ENCODE data around the gene AMFR. TPM values are rescaled to one million over a fixed set of nuclear protein-coding genes. Genes with fewer than 3 reads are reported as not detected.

The AMFR gene
- total and polyA plus RNA-seq, 7 experiments from 2014 or later = 35.7 to 83.3 (median 55.1) TPM

DNA sequence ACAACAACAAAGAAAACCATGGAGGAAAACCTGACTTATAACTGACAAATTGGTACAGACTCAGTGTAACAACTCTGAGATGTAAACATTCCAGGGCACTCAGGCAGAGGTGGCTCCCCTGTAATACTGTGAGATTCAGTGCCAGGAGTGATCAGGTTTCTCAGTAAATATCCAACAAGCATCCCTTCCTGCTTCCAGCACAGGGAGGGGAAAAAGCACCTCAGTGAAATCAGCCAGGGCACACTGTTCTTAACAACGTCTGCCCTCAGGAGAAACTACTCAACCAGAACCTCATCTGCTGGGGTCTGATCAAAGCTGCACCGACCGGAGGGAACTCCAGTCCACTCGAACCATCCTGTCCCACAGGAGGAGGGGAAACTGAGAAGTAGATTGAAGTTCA is 52.3 kb downstream of the AMFR start:
- H3K36me3 Mint-ChIP-seq = peaks cover 0 to 35% (median 19%) of the 10 kb centered on the region in 5 donors
- Histone ChIP-seq H3K9me3 (ENCODE audit: control insufficient read depth in 2 of 3, low read length in 3 of 3) (no peaks in the 10 kb centered on the region), H3K4me3 (ENCODE audit: low read length) (no peak overlapping the region), H3K4me1 (ENCODE audit: control insufficient read depth in 2 of 2, insufficient read depth in 2 of 2, low read length in 2 of 2) (no peaks in the 10 kb centered on the region), H3K36me3 (ENCODE audit: control insufficient read depth in 2 of 3, insufficient read depth in 3 of 3, low read length in 3 of 3) (peaks cover 5 to 26% (median 9%) of the 10 kb centered on the region in 3 experiments), H3K27ac (ENCODE audit: low read depth, low read length) (no peak overlapping the region), H3K27me3 (ENCODE audit: control insufficient read depth in 2 of 2, insufficient read depth in 2 of 2, low read length in 2 of 2) (no peaks in the 10 kb centered on the region)
- H3K4me1 Mint-ChIP-seq = peaks cover 9 to 47% (median 32%) of the 10 kb centered on the region in 7 donors
- H3K27me3 Mint-ChIP-seq = no peaks in the 10 kb centered on the region
- no peak for DNase-seq
- POLR2A ChIA-PET = no interaction called here
- H3K27ac Mint-ChIP-seq = peak overlapping the region in 4 of 9 donors; percentile 32 to 91 (median 69)
- no peak for ATAC-seq
- H3K9me3 Mint-ChIP-seq = no peaks in the 10 kb centered on the region
- CTCF ChIA-PET = no interaction called here
- H3K4me3 Mint-ChIP-seq = peak overlapping the region in 2 of 10 donors; percentile 43 to 55
- intact Hi-C loops (cut with micrococcal nuclease) = no loop called here

DNA sequence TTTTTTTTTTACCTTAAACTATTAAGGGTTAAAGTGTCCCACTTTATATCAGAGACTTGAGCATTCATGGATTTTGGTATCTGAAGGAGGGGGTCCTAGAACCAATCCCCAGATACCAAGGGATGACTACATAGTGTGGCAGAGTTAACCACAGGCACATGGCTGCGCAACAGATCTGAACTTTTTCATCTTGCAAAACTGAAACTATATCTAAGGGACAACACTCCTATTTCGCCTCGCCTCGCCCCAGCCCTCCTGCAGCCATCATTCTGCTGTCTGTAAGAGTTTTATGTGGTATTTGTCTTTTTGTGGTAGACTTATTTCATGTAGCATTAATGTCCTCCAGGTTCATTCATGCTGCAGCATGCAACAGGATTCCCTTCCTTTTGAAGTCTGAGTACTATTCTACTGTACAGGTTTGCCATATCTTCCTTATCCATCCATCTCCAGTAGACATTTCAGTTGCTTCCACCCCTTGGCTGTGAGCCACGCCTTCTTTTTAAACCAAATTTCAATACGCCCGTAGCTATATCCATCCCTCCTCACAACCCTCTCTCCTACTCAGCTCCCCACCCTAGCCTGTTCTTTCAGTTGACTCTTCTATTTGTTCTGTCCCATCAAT is 53.2 kb downstream of the AMFR start:
- peak; percentile 80 for ATAC-seq
- Histone ChIP-seq H3K4me3 (ENCODE audit: low read length) (no peak overlapping the region), H3K4me1 (ENCODE audit: control insufficient read depth in 2 of 2, insufficient read depth in 2 of 2, low read length in 2 of 2) (no peaks in the 10 kb centered on the region), H3K9me3 (ENCODE audit: control insufficient read depth in 2 of 3, low read length in 3 of 3) (no peaks in the 10 kb centered on the region), H3K27ac (ENCODE audit: low read depth, low read length) (no peak overlapping the region), H3K27me3 (ENCODE audit: control insufficient read depth in 2 of 2, insufficient read depth in 2 of 2, low read length in 2 of 2) (no peaks in the 10 kb centered on the region), H3K36me3 (ENCODE audit: control insufficient read depth in 2 of 3, insufficient read depth in 3 of 3, low read length in 3 of 3) (peaks cover 5 to 30% (median 13%) of the 10 kb centered on the region in 3 experiments)
- Mint-ChIP-seq H3K4me1 (peaks cover 9 to 41% (median 27%) of the 10 kb centered on the region in 7 donors), H3K27me3 (no peaks in the 10 kb centered on the region), H3K27ac (peak overlapping the region; percentile 3 to 91 (median 73)), H3K4me3 (peak overlapping the region; percentile 4 to 68 (median 41)), H3K36me3 (peaks cover 3 to 36% (median 13%) of the 10 kb centered on the region in 5 donors), H3K9me3 (no peaks in the 10 kb centered on the region)
- DNase-seq = peak in 4 of 9 donors; percentile 15 to 44 (median 36)
- POLR2A ChIA-PET = no interaction called here
- intact Hi-C loops (cut with micrococcal nuclease) = loop anchor here in 1 of 2 donors (1.0 kb wide), 1 partner anchor 15 kb away; no protein-coding TSS in a partner anchor
- CTCF ChIA-PET = no interaction called here

DNA sequence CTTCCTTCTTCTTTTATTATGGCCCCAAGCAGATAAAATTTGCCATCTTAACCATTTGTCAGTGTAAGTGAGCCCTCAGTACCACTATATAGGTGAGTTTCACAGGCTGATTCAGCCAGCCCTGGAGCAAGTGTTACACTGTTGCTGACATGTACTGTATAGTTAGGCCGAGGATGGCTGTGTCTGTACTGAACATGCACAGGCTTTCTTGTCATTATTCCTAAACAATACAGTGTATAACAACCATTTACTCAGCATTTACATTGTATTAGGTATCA is 53.7 kb downstream of the AMFR start:
- Mint-ChIP-seq H3K4me3 (peak overlapping the region in 4 of 10 donors; percentile 43 to 68 (median 62)), H3K36me3 (peaks cover 5 to 38% (median 13%) of the 10 kb centered on the region in 5 donors), H3K27ac (peak overlapping the region in 5 of 9 donors; percentile 17 to 91 (median 73)), H3K9me3 (no peaks in the 10 kb centered on the region), H3K4me1 (peaks cover 9 to 41% (median 26%) of the 10 kb centered on the region in 7 donors), H3K27me3 (no peaks in the 10 kb centered on the region)
- H3K9me3 ChIP-seq (ENCODE audit: control insufficient read depth in 2 of 3, low read length in 3 of 3) = no peaks in the 10 kb centered on the region
- no peak overlapping the region for H3K4me3 ChIP-seq (ENCODE audit: low read length)
- H3K4me1 ChIP-seq (ENCODE audit: control insufficient read depth in 2 of 2, insufficient read depth in 2 of 2, low read length in 2 of 2) = no peaks in the 10 kb centered on the region
- no peak overlapping the region for H3K27ac ChIP-seq (ENCODE audit: low read depth, low read length)
- peaks cover 5 to 36% (median 13%) of the 10 kb centered on the region in 3 experiments for H3K36me3 ChIP-seq (ENCODE audit: control insufficient read depth in 2 of 3, insufficient read depth in 3 of 3, low read length in 3 of 3)
- DNase-seq (no peak), ATAC-seq (no peak)
- POLR2A ChIA-PET = no interaction called here
- no peaks in the 10 kb centered on the region for H3K27me3 ChIP-seq (ENCODE audit: control insufficient read depth in 2 of 2, insufficient read depth in 2 of 2, low read length in 2 of 2)
- CTCF ChIA-PET = no interaction called here
- intact Hi-C loops (cut with micrococcal nuclease) = no loop called here

DNA sequence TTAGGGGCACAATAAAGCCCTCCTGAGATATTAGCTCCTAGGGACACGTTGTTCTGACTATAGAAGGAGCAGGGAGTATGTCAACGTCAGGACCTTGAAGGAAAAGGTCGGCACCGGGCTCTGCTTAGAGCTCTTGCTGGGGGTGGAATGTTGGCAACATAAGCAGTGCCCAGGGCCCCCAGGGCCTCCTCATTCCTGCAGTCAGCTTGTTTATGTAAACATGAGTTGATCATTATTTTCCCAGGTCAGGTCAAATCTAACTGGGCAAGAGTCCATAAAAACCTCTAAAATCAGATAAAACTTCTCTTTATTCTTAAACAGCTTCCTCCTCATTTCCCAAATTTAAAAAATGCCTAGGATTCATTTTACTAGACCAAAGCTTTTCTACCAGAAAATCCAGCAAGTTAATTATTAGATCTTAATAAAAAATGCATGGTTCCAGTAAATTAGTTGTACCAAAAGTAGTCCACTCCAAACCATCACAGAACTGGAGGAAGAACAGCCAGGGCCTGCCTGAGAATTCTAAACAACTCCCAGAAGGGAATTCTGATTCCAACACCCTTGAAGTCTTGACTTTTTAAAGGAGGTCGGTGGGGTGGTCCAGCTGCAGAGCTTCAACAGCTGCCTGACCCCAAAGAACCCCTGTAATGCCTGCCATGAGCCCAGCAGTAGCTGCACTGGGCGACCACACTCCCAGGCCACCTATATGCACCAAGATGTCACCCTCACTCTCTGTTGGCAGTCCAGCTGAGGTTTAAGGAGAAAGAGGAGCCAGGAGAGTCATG is 54.3 kb downstream of the AMFR start:
- intact Hi-C loops (cut with micrococcal nuclease) = no loop called here
- H3K27me3 ChIP-seq (ENCODE audit: control insufficient read depth in 2 of 2, insufficient read depth in 2 of 2, low read length in 2 of 2) = no peaks in the 10 kb centered on the region
- peaks cover 5 to 38% (median 13%) of the 10 kb centered on the region in 5 donors for H3K36me3 Mint-ChIP-seq

DNA sequence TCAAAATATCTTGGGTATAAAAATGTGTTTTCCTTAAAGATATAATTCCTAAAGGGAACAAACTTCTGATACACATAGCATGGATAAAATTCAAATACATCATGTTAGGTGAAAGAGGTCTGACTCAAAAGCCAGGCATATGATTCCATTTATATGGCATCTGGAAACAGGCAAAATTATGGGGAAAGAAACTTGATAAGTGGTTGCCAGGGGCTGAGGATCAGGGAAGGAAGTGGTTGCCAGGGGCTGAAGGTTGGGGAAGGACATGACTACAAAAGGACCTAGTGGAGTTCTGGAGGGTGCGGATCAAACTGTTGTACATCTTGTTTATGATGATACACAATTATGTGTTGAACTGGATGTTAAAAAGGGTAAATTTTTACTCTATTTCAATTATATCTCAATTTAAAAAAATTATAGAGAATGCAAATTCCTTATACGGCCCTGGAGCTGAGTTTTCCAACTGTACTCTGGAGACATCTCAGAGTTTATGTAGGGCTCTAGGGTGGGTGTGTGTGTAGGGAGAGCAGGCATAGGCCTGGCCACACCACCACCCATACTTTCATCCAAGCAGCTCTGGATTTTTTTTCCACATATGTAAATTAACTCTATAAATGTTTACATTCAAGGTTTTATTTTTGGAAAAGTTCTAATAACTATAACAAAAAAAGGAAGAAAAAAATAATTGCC is 55.0 kb downstream of the AMFR start:
- Histone ChIP-seq H3K9me3 (ENCODE audit: control insufficient read depth in 2 of 3, low read length in 3 of 3) (no peaks in the 10 kb centered on the region), H3K27ac (ENCODE audit: low read depth, low read length) (no peak overlapping the region), H3K4me3 (ENCODE audit: low read length) (no peak overlapping the region), H3K4me1 (ENCODE audit: control insufficient read depth in 2 of 2, insufficient read depth in 2 of 2, low read length in 2 of 2) (no peaks in the 10 kb centered on the region), H3K36me3 (ENCODE audit: control insufficient read depth in 2 of 3, insufficient read depth in 3 of 3, low read length in 3 of 3) (peaks cover 5 to 43% (median 13%) of the 10 kb centered on the region in 3 experiments), H3K27me3 (ENCODE audit: control insufficient read depth in 2 of 2, insufficient read depth in 2 of 2, low read length in 2 of 2) (no peaks in the 10 kb centered on the region)
- POLR2A ChIA-PET = no interaction called here
- DNase-seq (no peak), ATAC-seq (no peak)
- peaks cover 9 to 37% (median 24%) of the 10 kb centered on the region in 7 donors for H3K4me1 Mint-ChIP-seq
- H3K9me3 Mint-ChIP-seq = no peaks in the 10 kb centered on the region
- intact Hi-C loops (cut with micrococcal nuclease) = no loop called here
- CTCF ChIA-PET = interaction anchor here (0.8 to 1.2 kb wide), 2 partner anchors 10 to 14 kb away, joined by 3 to 6 read pairs; no protein-coding TSS in a partner anchor
- peaks cover 5 to 38% (median 13%) of the 10 kb centered on the region in 5 donors for H3K36me3 Mint-ChIP-seq
- H3K27me3 Mint-ChIP-seq = no peaks in the 10 kb centered on the region
- H3K4me3 Mint-ChIP-seq = no peak overlapping the region
- peak overlapping the region in 1 of 9 donors; percentile 12 for H3K27ac Mint-ChIP-seq

More for the DNA sequence above, 54.3 kb downstream of the AMFR start:
- DNase-seq = no peak
- Histone ChIP-seq H3K9me3 (ENCODE audit: control insufficient read depth in 2 of 3, low read length in 3 of 3) (no peaks in the 10 kb centered on the region), H3K4me1 (ENCODE audit: control insufficient read depth in 2 of 2, insufficient read depth in 2 of 2, low read length in 2 of 2) (no peaks in the 10 kb centered on the region), H3K36me3 (ENCODE audit: control insufficient read depth in 2 of 3, insufficient read depth in 3 of 3, low read length in 3 of 3) (peaks cover 5 to 40% (median 13%) of the 10 kb centered on the region in 3 experiments), H3K27ac (ENCODE audit: low read depth, low read length) (no peak overlapping the region), H3K4me3 (ENCODE audit: low read length) (no peak overlapping the region)
- ChIA-PET POLR2A (no interaction called here), CTCF (interaction anchor here (0.8 to 1.2 kb wide), 2 partner anchors 11 to 15 kb away, joined by 3 to 6 read pairs; no protein-coding TSS in a partner anchor)
- Mint-ChIP-seq H3K4me3 (peak overlapping the region in 1 of 10 donors; percentile 67), H3K27ac (peak overlapping the region in 5 of 9 donors; percentile 17 to 91 (median 73)), H3K27me3 (no peaks in the 10 kb centered on the region), H3K4me1 (peaks cover 9 to 41% (median 26%) of the 10 kb centered on the region in 7 donors), H3K9me3 (no peaks in the 10 kb centered on the region)
- ATAC-seq = no peak

DNA sequence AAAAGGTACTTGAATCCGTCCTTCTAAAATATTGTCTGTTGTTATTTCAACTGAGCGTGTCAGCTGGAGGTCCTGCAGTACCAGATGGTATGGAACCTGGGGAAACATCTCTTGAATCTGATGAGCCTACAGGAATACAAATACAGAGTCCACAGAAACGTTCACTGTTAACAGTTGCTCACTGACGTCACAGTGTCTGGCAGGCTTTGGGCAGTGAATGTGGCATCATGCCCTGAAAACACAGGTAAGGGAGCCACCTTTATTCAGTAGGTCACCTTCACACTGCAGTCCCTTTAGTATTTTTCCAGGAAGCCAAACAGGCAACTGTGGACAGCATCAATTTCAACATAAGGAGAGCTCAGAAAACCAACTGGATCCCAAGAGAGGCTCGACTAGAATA is 56.1 kb downstream of the AMFR start:
- Mint-ChIP-seq H3K9me3 (no peaks in the 10 kb centered on the region), H3K36me3 (peaks cover 5 to 38% (median 10%) of the 10 kb centered on the region in 5 donors), H3K4me1 (peaks cover 9 to 33% (median 23%) of the 10 kb centered on the region in 7 donors), H3K27ac (no peak overlapping the region), H3K4me3 (no peak overlapping the region), H3K27me3 (no peaks in the 10 kb centered on the region)
- Histone ChIP-seq H3K4me3 (ENCODE audit: low read length) (no peak overlapping the region), H3K36me3 (ENCODE audit: control insufficient read depth in 2 of 3, insufficient read depth in 3 of 3, low read length in 3 of 3) (peaks cover 5 to 50% (median 17%) of the 10 kb centered on the region in 3 experiments), H3K27me3 (ENCODE audit: control insufficient read depth in 2 of 2, insufficient read depth in 2 of 2, low read length in 2 of 2) (no peaks in the 10 kb centered on the region), H3K9me3 (ENCODE audit: control insufficient read depth in 2 of 3, low read length in 3 of 3) (no peaks in the 10 kb centered on the region), H3K27ac (ENCODE audit: low read depth, low read length) (no peak overlapping the region), H3K4me1 (ENCODE audit: control insufficient read depth in 2 of 2, insufficient read depth in 2 of 2, low read length in 2 of 2) (no peaks in the 10 kb centered on the region)
- intact Hi-C loops (cut with micrococcal nuclease) = no loop called here
- ATAC-seq (no peak), DNase-seq (no peak)
- ChIA-PET CTCF (interaction anchor here (0.8 to 1.2 kb wide), 2 partner anchors 13 to 20 kb away, joined by 4 to 5 read pairs; no protein-coding TSS in a partner anchor), POLR2A (no interaction called here)
